Spinal cord (tissue), 10 donors: Measurements from ENCODE around the gene MTF1. TPM values are rescaled to one million over a fixed set of nuclear protein-coding genes. Genes with fewer than 3 reads are reported as not detected.

Experiments used
- DNase-seq, 6 donors: peaks; one replicate each; pipeline versions ENCODE4 v3.0.0 to v3.0.0-alpha.2; 2013 to 2015; ENCODE audit warnings: low spot score in 6 of 6, low read depth in 4 of 6
- H3K27ac ChIP-seq: one replicate; pipeline ENCODE4 v1.5.1; 2013; ENCODE audit warnings: low read depth, low read length, control low read depth
- H3K27me3 ChIP-seq: one replicate; pipeline ENCODE4 v1.6.1; 2013; ENCODE audit warnings: low read length; ENCODE audit not compliant: control insufficient read depth, insufficient read depth
- H3K36me3 ChIP-seq: one replicate; pipeline ENCODE4 v1.6.1; 2013; ENCODE audit warnings: low read length; ENCODE audit not compliant: control insufficient read depth, insufficient read depth
- H3K4me1 ChIP-seq: one replicate; pipeline ENCODE4 v1.6.1; 2013; ENCODE audit warnings: low read length; ENCODE audit not compliant: control insufficient read depth, insufficient read depth
- H3K4me3 ChIP-seq: one replicate; pipeline ENCODE4 v1.5.1; 2013; ENCODE audit warnings: low read depth, low read length, control low read depth
- H3K9me3 ChIP-seq: one replicate; pipeline ENCODE4 v1.6.1; 2013; ENCODE audit warnings: low read length; ENCODE audit not compliant: control insufficient read depth, insufficient read depth
- WGBS: methylation state at CpG from one replicate; pipeline ENCODE4 v1.1.5; 2013; ENCODE audit warnings: missing lambda C conversion rate; ENCODE audit not compliant: insufficient coverage; 5-methylcytosine and 5-hydroxymethylcytosine counted together
- polyA plus RNA-seq, 2 donors: library from polyadenylated mRNA; unstranded; fragments of 120-200 nt; gene quantifications; one replicate each; pipeline ENCODE4 v1.2.1, GENCODE V29; 2013; ENCODE audit not compliant: insufficient read length in 2 of 2
- total RNA-seq, 2 donors: library from RNA; depleted of rRNA in 1 of 2; stranded (reverse); fragments of 120-200 nt in 1 of 2; fragments of >200 nt in 1 of 2; gene quantifications; one replicate each; pipeline versions ENCODE4 v1.2.3 to v1.2.4, GENCODE V29; 2013 to 2014
- donor health status: healthy.

MTF1 gene
- total and polyA plus RNA-seq, 4 donors: 3.1 to 8.6 (median 5.9) TPM

- H3K27ac ChIP-seq: no peak overlapping the region
- no peak overlapping the region for H3K4me3 ChIP-seq
- H3K36me3 ChIP-seq: peaks cover 51% of the 10 kb centered on the region
- no CpG with 5 or more reads among the region's 1 CpG for WGBS
- H3K27me3 ChIP-seq: no peaks in the 10 kb centered on the region
- DNase-seq: no peak
- no peaks in the 10 kb centered on the region for H3K4me1 ChIP-seq
- no peaks in the 10 kb centered on the region for H3K9me3 ChIP-seq
Observed at GRCh38 chr1:37875833-37876232, 16.4 kb upstream of the MTF1 start.

- Histone ChIP-seq H3K4me3 (no peak overlapping the region), H3K27ac (no peak overlapping the region), H3K4me1 (no peaks in the 10 kb centered on the region), H3K27me3 (no peaks in the 10 kb centered on the region), H3K36me3 (peaks cover 47% of the 10 kb centered on the region), H3K9me3 (no peaks in the 10 kb centered on the region)
- no CpG with 5 or more reads among the region's 1 CpG for WGBS
- DNase-seq: no peak
Observed at GRCh38 chr1:37872692-37873091, 13.3 kb upstream of the MTF1 start.

GRCh38 chr1:37868466-37868865 lies 9.1 kb upstream of the MTF1 start:
- no peak overlapping the region for H3K4me3 ChIP-seq
- no peak for DNase-seq
- peaks cover 54% of the 10 kb centered on the region for H3K36me3 ChIP-seq
- no peak overlapping the region for H3K27ac ChIP-seq
- H3K4me1 ChIP-seq: no peaks in the 10 kb centered on the region
- H3K9me3 ChIP-seq: no peaks in the 10 kb centered on the region
- 100% methylated on average over 1 of the region's 2 CpGs for WGBS
- no peaks in the 10 kb centered on the region for H3K27me3 ChIP-seq

- H3K27ac ChIP-seq: no peak overlapping the region
- 90% methylated on average over 6 of the region's 6 CpGs for WGBS
- H3K9me3 ChIP-seq: no peaks in the 10 kb centered on the region
- H3K4me3 ChIP-seq: no peak overlapping the region
- no peaks in the 10 kb centered on the region for H3K4me1 ChIP-seq
- H3K36me3 ChIP-seq: peaks cover 55% of the 10 kb centered on the region
- no peak for DNase-seq
- H3K27me3 ChIP-seq: no peaks in the 10 kb centered on the region
Observed at GRCh38 chr1:37867784-37868183, 8.4 kb upstream of the MTF1 start.

- H3K9me3 ChIP-seq: no peaks in the 10 kb centered on the region
- no peaks in the 10 kb centered on the region for H3K4me1 ChIP-seq
- H3K36me3 ChIP-seq: peaks cover 60% of the 10 kb centered on the region
- no peak overlapping the region for H3K4me3 ChIP-seq
- no peak for DNase-seq
- H3K27me3 ChIP-seq: no peaks in the 10 kb centered on the region
- H3K27ac ChIP-seq: no peak overlapping the region
- no CpG with 5 or more reads among the region's 1 CpG for WGBS
Observed at GRCh38 chr1:37866491-37866890, 7.1 kb upstream of the MTF1 start.

- H3K36me3 ChIP-seq: peaks cover 58% of the 10 kb centered on the region
- no peaks in the 10 kb centered on the region for H3K9me3 ChIP-seq
- DNase-seq: no peak
- H3K27me3 ChIP-seq: no peaks in the 10 kb centered on the region
- WGBS: 93% methylated on average over 6 of the region's 6 CpGs
- H3K4me1 ChIP-seq: peaks cover 3% of the 10 kb centered on the region
- no peak overlapping the region for H3K4me3 ChIP-seq
- H3K27ac ChIP-seq: no peak overlapping the region
Observed at GRCh38 chr1:37865348-37866120, 6.1 kb upstream of the MTF1 start.

- no CpG with 5 or more reads among the region's 3 CpGs for WGBS
- H3K36me3 ChIP-seq: peaks cover 49% of the 10 kb centered on the region
Observed at GRCh38 chr1:37862330-37862729, 2.9 kb upstream of the MTF1 start.

GRCh38 chr1:37861151-37861550 lies 1.8 kb upstream of the MTF1 start:
- Histone ChIP-seq H3K9me3 (no peaks in the 10 kb centered on the region), H3K36me3 (peaks cover 40% of the 10 kb centered on the region), H3K4me3 (no peak overlapping the region), H3K4me1 (peaks cover 18% of the 10 kb centered on the region), H3K27ac (no peak overlapping the region), H3K27me3 (no peaks in the 10 kb centered on the region)
- 92% methylated on average over 2 of the region's 4 CpGs for WGBS
- no peak for DNase-seq

More at GRCh38 chr1:37862330-37862729, 2.9 kb upstream of the MTF1 start:
- H3K27ac ChIP-seq: no peak overlapping the region
- no peak for DNase-seq
- H3K27me3 ChIP-seq: no peaks in the 10 kb centered on the region
- no peak overlapping the region for H3K4me3 ChIP-seq
- H3K4me1 ChIP-seq: peaks cover 16% of the 10 kb centered on the region
- H3K9me3 ChIP-seq: no peaks in the 10 kb centered on the region

- H3K27me3 ChIP-seq: no peaks in the 10 kb centered on the region
- H3K4me1 ChIP-seq: peaks cover 20% of the 10 kb centered on the region
- H3K9me3 ChIP-seq: no peaks in the 10 kb centered on the region
- WGBS: 14% methylated on average over 4 of the region's 5 CpGs
- DNase-seq: no peak
- H3K27ac ChIP-seq: peak overlapping the region; percentile 93
- H3K36me3 ChIP-seq: peaks cover 34% of the 10 kb centered on the region
- peak overlapping the region; percentile 92 for H3K4me3 ChIP-seq
Observed at GRCh38 chr1:37860346-37860666, 914 bp upstream of the MTF1 start.

GRCh38 chr1:37858931-37859506 lies 373 bp downstream of the MTF1 start:
- Histone ChIP-seq H3K27me3 (no peaks in the 10 kb centered on the region), H3K4me3 (peak overlapping the region; percentile 92), H3K4me1 (peaks cover 21% of the 10 kb centered on the region), H3K27ac (peak overlapping the region; percentile 93), H3K36me3 (peaks cover 32% of the 10 kb centered on the region), H3K9me3 (no peaks in the 10 kb centered on the region)
- under 1% methylated on average over 20 of the region's 21 CpGs for WGBS
- DNase-seq: no peak
